IPS DF 19.7 (cell line): ENCODE results near the gene ZFTA.
"Not testable (repeated sequence)": the region's sequence is repeated elsewhere in the genome, so short reads cannot be mapped to it uniquely, and the experiment has no call there.

Experiments used
- DNase-seq: peaks from one replicate; pipeline ENCODE4 v3.0.0-alpha.2; 2013; ENCODE audit warnings: low read depth, low spot score

The ZFTA gene

GRCh38 chr11:63775191-63775590 is 6.6 kb upstream of the ZFTA start:
- DNase-seq = no peak

DNA sequence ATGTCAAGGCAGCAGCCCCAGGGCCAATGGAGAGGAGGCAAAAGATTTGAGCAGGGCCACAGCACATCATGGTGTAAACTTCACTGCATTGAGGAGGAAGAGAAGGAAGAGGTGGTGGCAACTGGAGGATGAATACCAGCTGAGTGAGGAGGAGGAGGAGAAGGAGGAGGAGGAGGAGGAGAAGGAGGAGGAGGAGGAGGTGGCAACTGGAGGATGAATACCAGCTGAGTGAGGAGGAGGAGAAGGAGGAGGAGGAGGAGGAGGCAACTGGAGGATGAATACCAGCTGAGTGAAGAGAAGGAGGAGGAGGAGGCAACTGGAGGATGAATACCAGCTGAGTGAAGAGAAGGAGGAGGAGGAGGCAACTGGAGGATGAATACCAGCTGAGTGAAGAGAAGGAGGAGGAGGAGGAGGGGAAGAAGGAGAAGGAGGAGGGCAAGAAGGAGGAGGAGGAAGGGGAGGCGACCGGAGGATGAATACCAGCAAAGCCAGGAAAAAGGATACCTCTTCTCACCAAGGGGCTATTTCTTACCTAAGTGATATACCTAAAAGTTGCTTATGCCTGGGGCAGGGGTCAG is 3.3 kb upstream of the ZFTA start:
- DNase-seq = not testable (repeated sequence)

DNA sequence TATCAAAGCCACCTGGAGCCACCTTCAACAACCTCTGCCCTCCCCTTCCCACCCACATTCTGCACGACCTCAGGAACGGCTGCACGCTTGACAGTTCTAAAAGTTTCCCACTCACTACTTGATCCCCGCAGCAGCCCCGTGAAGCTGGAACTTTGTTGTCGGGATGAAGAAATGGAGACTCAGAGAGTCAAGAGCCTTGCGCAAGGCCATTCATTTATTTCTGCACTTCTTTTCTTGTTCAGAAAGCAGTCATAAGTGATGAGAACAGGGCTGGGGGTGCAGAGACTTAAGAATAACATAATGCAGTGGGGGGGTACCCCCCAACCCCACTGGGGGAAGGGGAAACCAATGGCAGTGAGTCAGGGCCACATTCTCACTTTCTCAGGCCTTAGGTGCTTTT is 2.2 kb upstream of the ZFTA start:
- no peak for DNase-seq

- DNase-seq = no peak
Observed at GRCh38 chr11:63769714-63770455, 1.3 kb upstream of the ZFTA start.

DNA sequence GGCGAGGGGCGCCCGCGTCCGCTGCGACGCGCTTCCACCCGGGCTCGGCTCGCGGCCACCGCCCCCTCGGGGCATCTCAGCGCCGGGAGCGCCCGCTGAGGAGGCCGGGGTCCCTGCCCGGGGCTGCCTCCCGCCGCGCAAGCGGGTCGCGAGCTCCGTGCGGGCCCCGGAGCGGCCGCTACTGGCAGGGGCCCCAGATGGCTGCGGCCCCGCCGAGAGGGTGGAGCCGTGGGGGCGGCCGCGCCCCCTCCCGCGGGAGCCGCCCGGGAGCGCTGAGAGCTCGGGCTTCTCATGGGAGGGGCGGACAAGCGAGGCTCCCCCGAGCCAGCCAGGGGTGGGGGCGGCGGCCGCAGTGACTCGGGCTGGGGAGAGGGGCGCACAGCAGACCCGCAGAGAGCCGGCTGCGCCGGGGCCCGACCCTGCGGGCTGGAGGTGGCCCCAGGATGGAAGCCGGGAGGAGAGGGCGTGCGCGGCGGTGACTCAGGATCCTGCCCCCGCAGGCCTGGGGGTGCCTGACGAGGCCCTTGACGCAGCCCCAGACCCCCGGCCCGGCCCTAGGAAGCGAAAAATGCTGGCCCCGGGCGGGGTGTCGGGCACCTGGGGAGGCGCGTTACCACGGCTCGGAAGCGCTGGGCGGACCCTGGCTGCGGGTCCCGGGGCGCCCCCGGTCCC is 603 bp upstream of the ZFTA start:
- DNase-seq = no peak

- peak; percentile 75 for DNase-seq
Observed at GRCh38 chr11:63767565-63768236, 874 bp downstream of the ZFTA start.

- no peak for DNase-seq
Observed at GRCh38 chr11:63767267-63767564, 1.4 kb downstream of the ZFTA start.

GRCh38 chr11:63766531-63767235 is 1.9 kb downstream of the ZFTA start:
- no peak for DNase-seq

GRCh38 chr11:63765688-63766241 is 2.8 kb downstream of the ZFTA start:
- DNase-seq = no peak

DNA sequence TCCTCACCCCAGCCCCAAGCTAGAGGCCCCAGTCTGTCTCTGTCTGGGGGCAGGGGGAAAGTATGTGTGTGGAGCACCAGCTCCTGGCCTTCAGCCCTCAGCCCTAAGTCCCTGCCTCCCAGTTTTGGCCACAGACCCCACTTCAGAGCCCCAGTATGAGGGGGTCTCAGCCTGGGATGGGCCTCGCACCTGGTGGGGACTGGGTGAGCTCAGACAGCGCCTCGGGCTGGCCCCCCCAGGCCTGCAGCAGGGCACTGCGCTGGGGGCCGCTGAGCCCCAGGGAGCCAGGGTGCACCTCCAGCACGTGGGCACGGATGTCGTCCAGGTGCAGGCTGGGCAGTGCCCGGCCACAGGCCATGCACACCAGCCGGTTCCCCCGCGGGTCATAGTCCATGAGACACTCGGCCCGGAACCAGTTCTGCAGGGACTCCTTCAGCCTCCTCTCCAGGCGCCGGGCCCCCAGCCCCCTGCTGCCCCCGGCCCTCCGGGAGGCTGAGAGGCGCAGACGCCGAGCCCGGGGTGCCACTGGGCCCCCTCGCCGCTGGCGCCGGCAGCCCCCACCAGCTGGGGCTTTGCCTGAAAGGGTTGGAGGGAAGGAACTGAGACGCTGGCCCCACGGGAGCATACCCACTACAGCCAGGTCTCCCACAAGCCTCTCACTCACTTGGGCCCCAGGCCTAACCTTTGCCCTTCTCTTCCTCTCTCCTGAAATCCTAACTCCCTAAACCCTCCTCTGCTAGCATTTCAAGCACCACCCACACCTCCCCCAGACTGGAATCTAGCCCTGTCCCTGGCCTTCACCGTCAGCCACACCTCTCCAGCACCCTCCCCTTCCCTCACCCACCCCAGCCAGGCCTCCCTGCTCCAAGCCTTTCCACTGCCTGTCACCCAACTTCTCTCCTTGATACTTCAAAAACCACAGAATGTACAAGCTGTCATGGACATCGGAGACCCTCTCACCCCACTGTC is 3.6 kb downstream of the ZFTA start:
- DNase-seq = no peak

- no peak for DNase-seq
Observed at GRCh38 chr11:63764340-63764678, 4.3 kb downstream of the ZFTA start.

DNA sequence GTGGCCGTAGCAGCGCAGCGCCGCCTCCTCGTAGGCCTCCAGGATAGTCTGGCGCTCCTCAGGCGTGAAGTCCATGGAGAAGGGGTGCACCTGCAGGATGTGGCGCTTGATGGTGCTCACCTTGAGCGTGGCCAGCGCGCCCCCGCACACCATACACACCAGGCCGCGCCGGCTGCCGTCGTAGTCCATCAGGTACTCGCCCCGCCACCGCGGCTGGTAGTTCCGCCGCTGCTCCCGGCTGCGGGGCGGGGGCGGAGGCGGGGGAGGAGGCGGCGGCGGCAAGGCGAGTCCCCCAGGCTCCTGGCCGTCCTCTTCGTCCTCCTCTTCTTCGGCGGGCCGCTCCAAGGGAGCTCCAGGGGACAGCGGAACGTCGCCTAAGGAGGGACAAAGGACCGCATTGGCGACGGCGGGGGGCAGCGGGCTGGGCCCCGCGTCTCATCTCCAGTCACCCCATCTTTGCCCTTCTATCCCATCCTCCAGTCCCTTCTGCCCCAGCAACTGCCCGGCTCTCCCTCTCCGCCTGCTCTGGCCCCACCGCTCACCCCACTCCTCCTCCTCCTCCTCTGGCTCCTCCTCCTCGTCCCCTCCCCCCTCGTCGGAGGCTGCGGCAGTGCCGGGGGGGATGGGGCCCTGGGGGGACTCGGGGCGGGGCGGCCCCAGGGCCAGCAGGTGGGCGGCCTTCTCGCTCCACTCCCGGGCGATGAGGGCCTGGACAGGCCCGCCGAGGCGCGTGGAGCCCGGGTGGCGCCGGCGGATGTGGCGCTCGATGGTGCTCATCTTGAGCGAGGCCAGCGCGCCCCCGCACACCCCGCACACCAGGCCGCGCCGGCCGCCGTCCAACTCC is 4.9 kb downstream of the ZFTA start:
- no peak for DNase-seq

DNA sequence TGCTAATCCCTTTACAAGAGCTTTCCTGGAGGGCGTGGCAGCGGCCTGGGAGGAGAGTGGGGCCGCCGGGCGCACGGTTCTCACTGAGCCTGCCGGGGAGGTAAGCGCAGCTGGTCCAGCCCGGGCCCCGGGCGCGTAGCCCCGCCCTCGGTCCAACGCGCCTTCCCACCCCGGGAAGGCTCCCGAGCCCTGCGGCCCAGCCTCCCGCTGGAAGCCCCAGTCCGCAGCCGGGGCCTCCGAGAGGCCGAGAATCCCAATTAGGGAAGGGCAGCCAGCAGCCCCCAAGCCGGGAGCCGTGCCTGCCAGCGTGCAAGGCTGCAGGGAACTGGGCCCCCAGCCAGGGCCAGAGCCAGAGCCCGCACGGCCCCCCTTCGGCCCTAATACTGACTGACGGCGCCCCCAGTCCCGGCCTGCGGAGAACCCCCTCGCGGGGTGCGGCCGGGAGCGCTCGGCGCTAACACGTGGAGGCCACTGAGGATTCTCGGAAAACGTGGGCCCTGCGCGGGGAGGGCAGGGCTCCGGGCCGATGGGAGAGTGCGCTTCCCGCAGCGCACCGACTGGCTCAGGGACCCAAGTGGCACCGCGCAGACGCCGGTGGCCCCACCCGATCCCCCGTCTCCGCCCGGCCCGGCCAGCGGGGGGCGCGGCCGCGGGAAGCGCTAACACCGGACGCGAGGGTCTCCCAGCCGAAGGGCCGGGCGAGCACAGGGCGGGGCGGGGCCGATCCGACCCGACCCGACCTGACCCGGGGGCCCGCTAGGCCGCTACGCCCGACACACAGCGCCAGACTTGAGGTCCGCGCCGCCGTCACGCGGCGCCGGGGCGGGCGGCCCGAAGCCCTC is 5.7 kb downstream of the ZFTA start:
- no peak for DNase-seq

DNA sequence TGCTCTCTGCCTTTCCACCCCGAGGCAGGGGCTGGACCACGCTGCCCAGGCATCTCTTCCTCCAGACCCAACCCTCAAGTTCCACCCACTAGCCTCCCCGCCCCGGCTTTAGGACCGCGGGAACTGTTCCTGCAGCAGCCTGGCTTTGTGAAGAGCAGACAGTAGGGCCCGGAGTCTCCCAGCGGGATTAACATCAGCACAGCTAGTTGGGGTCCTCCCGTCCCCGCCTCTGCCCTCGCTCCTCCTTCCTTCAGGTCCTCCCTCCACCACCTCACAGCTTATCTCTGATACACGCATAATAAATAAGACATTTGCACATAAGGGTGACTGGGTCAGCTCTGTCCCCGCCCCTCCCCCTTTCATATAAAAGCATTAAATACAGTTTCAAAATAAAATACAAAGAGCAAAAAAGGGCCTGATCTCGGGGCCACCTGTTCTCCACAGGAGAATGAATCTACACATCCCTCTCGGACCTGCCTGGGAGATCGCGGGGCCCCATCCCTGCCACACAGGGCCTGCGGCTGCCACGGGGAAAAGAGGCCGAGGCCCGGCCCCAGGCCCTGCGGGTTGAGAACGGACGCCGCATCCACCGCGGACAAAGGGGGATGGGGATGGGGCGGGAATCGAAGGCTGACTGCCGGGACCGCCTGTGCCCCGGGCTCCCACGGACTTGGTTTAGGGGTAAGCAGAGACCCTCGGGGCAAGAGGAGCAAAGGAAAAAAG is 6.5 kb downstream of the ZFTA start:
- DNase-seq = peak; percentile 71

DNA sequence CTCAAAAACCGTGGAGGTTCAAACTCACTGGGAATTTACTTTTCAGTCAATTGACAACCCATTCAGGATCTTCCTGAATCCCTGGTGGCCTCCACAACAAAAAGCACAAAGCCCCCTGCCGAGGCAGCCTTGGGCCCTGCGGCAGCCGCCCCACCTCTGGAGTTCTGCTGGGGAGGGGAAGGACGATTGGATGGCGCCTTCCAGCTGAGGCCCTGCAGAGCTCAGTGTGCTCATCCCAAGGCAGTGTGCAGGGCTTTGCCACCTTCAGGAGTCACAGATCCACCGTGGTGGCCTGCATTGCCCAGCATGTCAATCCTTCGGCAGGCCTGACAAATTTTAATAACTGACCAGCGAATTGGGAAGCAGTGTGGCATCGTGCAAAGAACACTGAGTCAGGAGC is 7.4 kb downstream of the ZFTA start:
- DNase-seq = no peak

GRCh38 chr11:63760487-63761079 is 8.0 kb downstream of the ZFTA start:
- no peak for DNase-seq

DNA sequence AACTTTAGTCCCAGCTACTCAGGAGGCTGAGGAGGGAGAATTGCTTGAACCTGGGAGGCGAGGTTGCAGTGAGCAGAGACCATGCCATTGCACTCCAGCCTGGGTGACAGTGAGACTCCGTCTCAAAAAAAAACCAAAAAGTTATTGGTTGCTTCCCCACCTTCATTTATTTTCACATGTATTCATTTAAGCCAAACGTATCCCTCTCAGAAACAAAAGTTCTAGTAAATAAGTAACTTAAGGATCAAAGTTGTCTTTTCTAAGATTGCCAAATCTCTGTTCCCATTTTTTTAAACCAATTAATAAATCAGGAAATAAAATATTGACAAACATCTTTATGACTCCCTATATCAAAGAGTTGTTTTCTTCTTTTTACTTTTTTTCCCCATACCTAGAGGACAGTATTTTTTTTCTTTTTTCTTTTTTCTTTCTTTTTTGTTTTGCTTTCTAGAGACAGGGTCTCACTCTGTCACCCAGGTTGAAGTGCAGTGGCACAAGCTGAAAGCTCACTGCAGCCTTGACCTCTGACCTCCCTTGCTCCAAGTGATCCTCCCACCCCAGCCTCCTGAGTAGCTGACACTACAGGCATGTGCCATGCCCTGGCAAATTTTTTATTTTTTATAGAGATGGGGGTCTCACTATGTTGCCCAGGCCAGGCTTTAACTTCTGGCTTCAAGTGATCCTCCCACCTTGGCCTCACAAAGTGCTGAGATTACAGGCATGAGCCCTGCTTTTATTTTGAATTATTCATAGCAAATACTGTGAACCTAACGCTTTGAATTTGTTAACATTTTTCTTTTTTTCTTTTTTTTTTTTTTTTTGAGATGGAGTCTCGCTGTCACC is 11.4 kb downstream of the ZFTA start:
- DNase-seq = no peak
